ENCODE results near the gene LPO. TPM values are rescaled to one million over a fixed set of nuclear protein-coding genes. Genes with fewer than 3 reads are reported as not detected.
A peak's percentile ranks its signal among the peaks of the same experiment; 100 is the strongest.

Gene LPO
- total RNA-seq, result not detected

DNA sequence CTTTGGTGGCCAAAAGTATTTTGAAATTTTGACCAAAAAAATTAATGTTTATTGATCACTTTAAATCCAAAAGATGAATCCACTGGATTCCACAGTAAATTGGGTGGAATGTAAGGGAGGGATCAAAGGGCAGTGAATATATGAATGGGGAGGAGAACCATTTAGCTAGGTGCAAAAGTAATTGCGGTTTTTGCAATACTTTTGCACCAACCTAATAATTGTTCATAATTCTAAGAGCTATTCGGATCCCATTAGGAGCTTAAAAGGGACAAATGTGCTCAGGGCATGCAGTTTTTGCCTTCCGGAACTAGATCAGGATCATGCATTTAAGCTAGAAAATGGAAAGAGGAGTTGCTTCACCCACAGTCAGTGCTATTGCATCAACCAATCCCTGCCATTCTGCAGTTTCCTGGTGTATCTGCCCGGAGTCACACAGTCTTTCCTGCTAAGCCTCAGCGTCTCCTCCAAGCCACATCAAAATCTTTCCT, at the start of gene LPO:
LPO (plus strand) TSS at position 438 of the 488 bp plus-strand sequence. CDS start 4,396 bp downstream, outside the sequence.
- TF ChIP-seq POLR2AphosphoS5 (IDR thresholded peaks at IDR 0.05), result no peak
- no peak for TF ChIP-seq POLR2A (IDR thresholded peaks at IDR 0.05)
- no peak for TF ChIP-seq CTCF (IDR thresholded peaks at IDR 0.05)
- TF ChIP-seq EP300 (IDR thresholded peaks at IDR 0.05), result no peak
- Histone ChIP-seq H3K36me3 (no peaks in the 10 kb centered on the region), H3K4me3 (no peak within 1 kb of the TSS), H3K27me3 (no peaks in the 10 kb centered on the region), H3K27ac (no peak within 1 kb of the TSS), H3K9me3 (no peaks in the 10 kb centered on the region), H3K4me1 (no peaks in the 10 kb centered on the region)
- 68 to 76% methylated on average over 5 of the region's 5 CpGs for WGBS, 2 donors
- ATAC-seq (ENCODE audit: low FRiP score in 2 of 2) (no peak), DNase-seq (no peak)

DNA sequence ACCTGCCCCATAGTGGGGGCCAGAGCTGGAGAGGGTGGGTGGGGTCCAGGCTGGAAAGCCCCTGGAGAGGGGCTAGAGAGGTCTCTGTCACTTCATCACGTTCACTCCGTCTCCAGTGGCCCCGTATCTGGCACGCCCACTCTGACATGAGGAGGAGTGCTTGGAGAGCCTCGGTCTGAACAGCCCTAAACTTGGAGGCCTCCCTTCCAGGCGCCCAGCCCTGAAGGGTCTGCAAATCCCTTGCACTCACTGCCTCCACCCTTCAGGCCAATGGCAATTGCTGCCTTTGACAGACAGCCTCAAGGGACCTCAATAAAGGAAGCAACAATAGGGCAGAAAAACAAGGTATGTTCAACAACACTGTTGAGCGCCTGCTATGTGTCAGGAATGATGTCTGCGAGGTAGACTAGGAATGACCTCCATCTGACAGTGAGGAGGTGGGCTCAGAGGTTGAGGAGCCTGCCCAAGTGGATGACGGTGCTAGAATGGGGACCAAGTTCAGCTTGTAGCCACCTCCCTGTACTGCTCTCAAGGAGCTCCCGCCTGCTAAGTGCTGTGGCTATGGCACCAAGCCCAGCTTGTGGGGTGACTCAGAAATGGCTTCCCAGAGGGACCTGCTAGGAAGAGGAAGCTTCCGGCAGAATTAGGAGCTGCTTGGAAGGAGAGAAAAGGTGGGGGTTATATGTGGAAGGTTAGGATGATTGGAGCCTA, 48.8 kb upstream of the LPO start:
- H3K4me1 ChIP-seq, result peaks cover 0 to 9% (median 3%) of the 10 kb centered on the region in 4 donors
- ATAC-seq (ENCODE audit: low FRiP score in 2 of 2), result peak; percentile 70 to 73
- WGBS, 2 donors, result 46 to 55% methylated on average over 5 to 11 of the region's 11 CpGs

GRCh38 chr17:58191241-58191896, 47.0 kb upstream of the LPO start:
- no peaks in the 10 kb centered on the region for H3K36me3 ChIP-seq
- WGBS, 2 donors, result 45 to 52% methylated on average over 12 to 14 of the region's 14 CpGs
- H3K27ac ChIP-seq, result no peak overlapping the region
- no peak for DNase-seq
- no peak for TF ChIP-seq POLR2A (IDR thresholded peaks at IDR 0.05)
- TF ChIP-seq EP300 (IDR thresholded peaks at IDR 0.05), result no peak
- no peak for TF ChIP-seq CTCF (IDR thresholded peaks at IDR 0.05)
- no peak for TF ChIP-seq POLR2AphosphoS5 (IDR thresholded peaks at IDR 0.05)
- no peaks in the 10 kb centered on the region for H3K27me3 ChIP-seq
- H3K4me3 ChIP-seq, result no peak overlapping the region
- H3K4me1 ChIP-seq, result peaks cover 0 to 9% (median 3%) of the 10 kb centered on the region in 4 donors
- no peak for ATAC-seq (ENCODE audit: low FRiP score in 2 of 2)
- no peaks in the 10 kb centered on the region for H3K9me3 ChIP-seq

More for the DNA sequence above, 48.8 kb upstream of the LPO start:
- no peaks in the 10 kb centered on the region for H3K36me3 ChIP-seq
- no peak overlapping the region for H3K27ac ChIP-seq
- no peaks in the 10 kb centered on the region for H3K27me3 ChIP-seq
- H3K9me3 ChIP-seq, result no peaks in the 10 kb centered on the region
- no peak for TF ChIP-seq CTCF (IDR thresholded peaks at IDR 0.05)
- TF ChIP-seq POLR2AphosphoS5 (IDR thresholded peaks at IDR 0.05), result no peak
- no peak for TF ChIP-seq POLR2A (IDR thresholded peaks at IDR 0.05)
- no peak for TF ChIP-seq EP300 (IDR thresholded peaks at IDR 0.05)
- H3K4me3 ChIP-seq, result no peak overlapping the region
- DNase-seq, result peak in 1 of 2 donors; percentile 87

GRCh38 chr17:58192612-58193011, 45.8 kb upstream of the LPO start, which contains the start of gene EPX:
EPX (plus strand) TSS chr17:58192726; CDS start chr17:58192847, 121 bp downstream.
- Histone ChIP-seq H3K9me3 (no peaks in the 10 kb centered on the region), H3K4me3 (no peak within 1 kb of the TSS), H3K36me3 (no peaks in the 10 kb centered on the region), H3K27me3 (no peaks in the 10 kb centered on the region), H3K4me1 (peaks cover 0 to 9% (median 3%) of the 10 kb centered on the region in 4 donors), H3K27ac (no peak within 1 kb of the TSS)
- WGBS, 2 donors, result 17 to 41% methylated on average over 3 to 6 of the region's 6 CpGs
- ATAC-seq (ENCODE audit: low FRiP score in 2 of 2), result no peak
- TF ChIP-seq POLR2A (IDR thresholded peaks at IDR 0.05) (no peak), EP300 (IDR thresholded peaks at IDR 0.05) (no peak), CTCF (IDR thresholded peaks at IDR 0.05) (no peak), POLR2AphosphoS5 (IDR thresholded peaks at IDR 0.05) (no peak)
- DNase-seq, result no peak
